Activated B cell treated with CpG ODN at 0.5 μM for 24 hours (primary cell): ENCODE data around the gene SPPL2A. TPM values are rescaled to one million over a fixed set of nuclear protein-coding genes. Genes with fewer than 3 reads are reported as not detected.

Experiments used
- ATAC-seq: fragments of 200-7000 bp; cut with Tn5 transposase; one replicate; pipeline ENCODE4 v1.10.0; 2021; ENCODE audit warnings: low read depth, mild to moderate bottlenecking, moderate library complexity
- CTCF ChIA-PET: fragments of 350-600 bp; sonication (Branson Sonifier 250); formaldehyde crosslinking; loops from one replicate; lab custom pipeline; 2021; ENCODE audit warnings: antibody characterized with exemption; lab: Charles Lee
- POLR2A ChIA-PET: fragments of 350-600 bp; sonication (Branson Sonifier 250); formaldehyde crosslinking; loops from one replicate; lab custom pipeline; 2021; ENCODE audit warnings: antibody characterized with exemption; lab: Charles Lee
- DNase-seq: peaks from one replicate; pipeline ENCODE4 v3.0.0; 2022
- H3K27ac Mint-ChIP-seq: one replicate; pipeline ENCODE4 v1.8.0; 2020; ENCODE audit warnings: mixed read lengths
- H3K27me3 Mint-ChIP-seq: one replicate; pipeline ENCODE4 v1.8.0; 2021; ENCODE audit warnings: mixed read lengths
- H3K36me3 Mint-ChIP-seq: one replicate; pipeline ENCODE4 v1.8.0; 2021; ENCODE audit warnings: low read depth, mixed read lengths
- H3K4me1 Mint-ChIP-seq: one replicate; pipeline ENCODE4 v1.8.0; 2021; ENCODE audit warnings: mixed read lengths
- H3K4me3 Mint-ChIP-seq: one replicate; pipeline ENCODE4 v1.8.0; 2020; ENCODE audit warnings: mild to moderate bottlenecking, mixed read lengths
- H3K9me3 Mint-ChIP-seq: one replicate; pipeline ENCODE4 v1.8.0; 2020; ENCODE audit warnings: mixed read lengths
- CTCF ChIP-seq: fragments of 200-600 bp; IDR thresholded peaks from one replicate; pipeline ENCODE4 v1.8.0; 2022; ENCODE audit warnings: antibody characterized with exemption, mild to moderate bottlenecking
- intact Hi-C: fragments of 100-400 bp; cut with micrococcal nuclease; formaldehyde crosslinking; loops from one replicate; pipeline ENCODE4 v1.15.1; 2024
- total RNA-seq: library from RNA; stranded (reverse); gene quantifications from 2 replicates; pipeline ENCODE4 v1.2.3, GENCODE V29; 2022

Gene SPPL2A
- total RNA-seq, 1 donor from 2014 or later = 85.3 TPM

GRCh38 chr15:50797926-50798325 is 32.4 kb upstream of the SPPL2A start:
- no peaks in the 10 kb centered on the region for H3K9me3 Mint-ChIP-seq
- H3K4me3 Mint-ChIP-seq = no peak overlapping the region
- ATAC-seq = no peak
- intact Hi-C loops = no loop called here
- H3K4me1 Mint-ChIP-seq = no peaks in the 10 kb centered on the region
- POLR2A ChIA-PET = no interaction called here
- H3K27me3 Mint-ChIP-seq = no peaks in the 10 kb centered on the region
- TF ChIP-seq CTCF = no peak
- H3K36me3 Mint-ChIP-seq = no peaks in the 10 kb centered on the region
- no peak overlapping the region for H3K27ac Mint-ChIP-seq
- CTCF ChIA-PET = no interaction called here
- DNase-seq = no peak

GRCh38 chr15:50791486-50791885 is 26.0 kb upstream of the SPPL2A start:
- CTCF ChIA-PET = no interaction called here
- H3K36me3 Mint-ChIP-seq = no peaks in the 10 kb centered on the region

GRCh38 chr15:50790778-50791453 is 25.4 kb upstream of the SPPL2A start:
- Mint-ChIP-seq H3K27me3 (peaks cover 4% of the 10 kb centered on the region), H3K4me1 (no peaks in the 10 kb centered on the region), H3K9me3 (no peaks in the 10 kb centered on the region), H3K4me3 (no peak overlapping the region), H3K36me3 (no peaks in the 10 kb centered on the region), H3K27ac (no peak overlapping the region)
- intact Hi-C loops = no loop called here
- no peak for TF ChIP-seq CTCF
- ChIA-PET POLR2A (no interaction called here), CTCF (no interaction called here)
- ATAC-seq = no peak
- no peak for DNase-seq

More at GRCh38 chr15:50791486-50791885, 26.0 kb upstream of the SPPL2A start:
- Mint-ChIP-seq H3K9me3 (no peaks in the 10 kb centered on the region), H3K4me1 (no peaks in the 10 kb centered on the region), H3K27ac (no peak overlapping the region), H3K27me3 (peaks cover 4% of the 10 kb centered on the region), H3K4me3 (no peak overlapping the region)
- no peak for TF ChIP-seq CTCF
- intact Hi-C loops = no loop called here
- ATAC-seq (no peak), DNase-seq (no peak)
- POLR2A ChIA-PET = interaction anchor here (1.0 kb wide), 1 partner anchor 10 kb away, joined by 3 read pairs; no protein-coding TSS in a partner anchor

GRCh38 chr15:50786871-50787270 is 21.4 kb upstream of the SPPL2A start:
- Mint-ChIP-seq H3K27ac (no peak overlapping the region), H3K36me3 (no peaks in the 10 kb centered on the region), H3K4me3 (no peak overlapping the region), H3K9me3 (no peaks in the 10 kb centered on the region), H3K4me1 (no peaks in the 10 kb centered on the region), H3K27me3 (peaks cover 5% of the 10 kb centered on the region)
- ATAC-seq = no peak
- DNase-seq = no peak
- POLR2A ChIA-PET = no interaction called here
- TF ChIP-seq CTCF = no peak
- CTCF ChIA-PET = no interaction called here
- intact Hi-C loops = no loop called here

- Mint-ChIP-seq H3K4me3 (no peak overlapping the region), H3K4me1 (no peaks in the 10 kb centered on the region), H3K36me3 (no peaks in the 10 kb centered on the region), H3K9me3 (no peaks in the 10 kb centered on the region), H3K27me3 (peaks cover 5% of the 10 kb centered on the region), H3K27ac (no peak overlapping the region)
- CTCF ChIA-PET = no interaction called here
- TF ChIP-seq CTCF = no peak
- DNase-seq (no peak), ATAC-seq (no peak)
- intact Hi-C loops = no loop called here
- POLR2A ChIA-PET = no interaction called here
These were observed 20.9 kb upstream of the SPPL2A start for GRCh38 chr15:50786438-50786837.
